PC-3 (cell line): ENCODE results near the gene RAD21L1. TPM values are rescaled to one million over a fixed set of nuclear protein-coding genes. Genes with fewer than 3 reads are reported as not detected.

Source experiments
- ATAC-seq: fragments of 200-7000 bp; cut with Tn5 transposase; 2 replicates; pipeline ENCODE4 v1.9.1; 2020; ENCODE audit warnings: mild to moderate bottlenecking, moderate library complexity
- BruUV-seq: library from RNA; stranded (reverse); fragments of 400-500 nt; replicated peaks from 2 replicates; lab custom pipeline; 2021; lab: Mats Ljungman, UMichigan
- CTCF ChIA-PET: fragments of 300-600 bp; sonication (Branson Sonifier 250); formaldehyde crosslinking; loops from one replicate; lab custom pipeline; 2022; ENCODE audit warnings: antibody characterized with exemption; lab: Charles Lee
- POLR2A ChIA-PET: fragments of 300-600 bp; sonication (Branson Sonifier 250); formaldehyde crosslinking; loops from one replicate; lab custom pipeline; 2022; ENCODE audit warnings: antibody characterized with exemption; ENCODE audit not compliant: unreplicated experiment; lab: Charles Lee
- DNase-seq: peaks from one replicate; pipeline ENCODE4 v3.0.0-alpha.2; 2015
- H2AFZ ChIP-seq: fragments of 300-600 bp; sonication (generic); 2 replicates; pipeline ENCODE4 v1.6.0; 2016; ENCODE audit warnings: antibody characterized with exemption, low read length
- H3F3A ChIP-seq: fragments of 300-600 bp; sonication (generic); one replicate; pipeline ENCODE4 v1.6.0; 2017; ENCODE audit warnings: antibody characterized with exemption, low read length, control low read depth, mild to moderate bottlenecking; ENCODE audit not compliant: unreplicated experiment
- H3K27ac ChIP-seq: fragments of 300-600 bp; sonication (generic); 2 replicates; pipeline ENCODE4 v1.5.1; 2016; ENCODE audit warnings: mild to moderate bottlenecking, low read length
- H3K27me3 ChIP-seq: fragments of 300-600 bp; sonication (generic); 2 replicates; pipeline ENCODE4 v1.6.1; 2016; ENCODE audit warnings: low read length, mixed read lengths
- H3K36me3 ChIP-seq: fragments of 300-600 bp; sonication (generic); 2 replicates; pipeline ENCODE4 v1.6.1; 2016; ENCODE audit warnings: low read depth, mixed run types, low read length, mixed read lengths
- H3K4me1 ChIP-seq: fragments of 300-600 bp; sonication (generic); 2 replicates; pipeline ENCODE4 v1.5.1; 2016; ENCODE audit warnings: low read length; ENCODE audit not compliant: insufficient read depth
- H3K4me2 ChIP-seq: fragments of 300-600 bp; sonication (generic); 2 replicates; pipeline ENCODE4 v1.6.0; 2016; ENCODE audit warnings: low read length
- H3K4me3 ChIP-seq: fragments of 300-600 bp; sonication (generic); 2 replicates; pipeline ENCODE4 v1.5.1; 2016; ENCODE audit warnings: mild to moderate bottlenecking, low read length, mixed read lengths
- H3K79me2 ChIP-seq: fragments of 300-600 bp; sonication (generic); 2 replicates; pipeline ENCODE4 v1.6.1; 2017; ENCODE audit warnings: low read length, mixed read lengths
- H3K9ac ChIP-seq: fragments of 300-600 bp; sonication (generic); 2 replicates; pipeline ENCODE4 v1.6.0; 2016; ENCODE audit warnings: mild to moderate bottlenecking, low read length
- H3K9me2 ChIP-seq: fragments of 300-600 bp; sonication (generic); replicated peaks from 2 replicates; pipeline ENCODE4 v1.6.1; 2016; ENCODE audit warnings: mixed run types, low read length, mixed read lengths
- H3K9me3 ChIP-seq: fragments of 300-600 bp; sonication (generic); 2 replicates; pipeline ENCODE4 v1.6.1; 2016; ENCODE audit warnings: low read length, mixed read lengths
- H4K20me1 ChIP-seq: fragments of 300-600 bp; sonication (generic); 2 replicates; pipeline ENCODE4 v1.6.1; 2016; ENCODE audit warnings: low read length, mixed read lengths
- EZH2 ChIP-seq: fragments of 300-600 bp; sonication (generic); IDR thresholded peaks from one replicate; pipeline ENCODE4 v1.6.1; 2017; ENCODE audit warnings: antibody characterized with exemption, mild to moderate bottlenecking, low read length; ENCODE audit not compliant: unreplicated experiment
- EZH2phosphoT487 ChIP-seq: fragments of 300-600 bp; sonication (generic); IDR thresholded peaks from 2 replicates; pipeline ENCODE4 v1.6.1; 2018; ENCODE audit warnings: mild to moderate bottlenecking, antibody characterized with exemption, low read length, borderline replicate concordance
- intact Hi-C: fragments of 100-400 bp; cut with micrococcal nuclease; formaldehyde crosslinking; loops from 2 replicates; pipeline ENCODE4 v1.9.0; 2023
- total RNA-seq: library from RNA; depleted of rRNA; stranded (reverse); fragments of >200 nt; gene quantifications from 2 replicates; pipeline ENCODE4 v1.2.3, GENCODE V29; 2014
- TF ChIP-seq, protein P1 (sequence below): fragments of 300-600 bp; sonication (generic); conservative IDR thresholded peaks from 2 replicates; pipeline ENCODE4 v1.5.1; 2017; ENCODE audit warnings: antibody characterized with exemption, low read depth, mild to moderate bottlenecking, low read length

RAD21L1 gene
- total RNA-seq, 1 experiment from 2014 or later = 0.11 TPM

DNA sequence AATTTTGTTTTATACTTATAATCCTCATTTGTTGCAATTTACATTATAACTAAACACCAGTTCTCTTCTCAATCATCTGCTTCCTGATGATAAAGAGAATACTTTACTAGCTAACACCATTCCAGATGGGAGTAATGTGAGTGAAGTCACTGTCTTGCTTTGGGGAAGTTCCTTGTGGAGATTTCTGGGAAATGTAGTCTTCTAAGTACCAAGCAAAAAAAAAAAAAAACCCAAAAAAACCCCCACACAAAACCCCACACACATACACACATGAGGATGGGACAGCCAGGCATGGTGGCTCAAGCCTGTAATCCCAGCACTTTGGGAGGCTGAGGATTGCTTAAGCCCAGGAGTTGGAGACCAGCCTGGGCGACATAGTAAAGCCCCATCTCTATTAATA, 38.0 kb downstream of the RAD21L1 start:
- no peak for DNase-seq
- TF ChIP-seq, protein P1, sequence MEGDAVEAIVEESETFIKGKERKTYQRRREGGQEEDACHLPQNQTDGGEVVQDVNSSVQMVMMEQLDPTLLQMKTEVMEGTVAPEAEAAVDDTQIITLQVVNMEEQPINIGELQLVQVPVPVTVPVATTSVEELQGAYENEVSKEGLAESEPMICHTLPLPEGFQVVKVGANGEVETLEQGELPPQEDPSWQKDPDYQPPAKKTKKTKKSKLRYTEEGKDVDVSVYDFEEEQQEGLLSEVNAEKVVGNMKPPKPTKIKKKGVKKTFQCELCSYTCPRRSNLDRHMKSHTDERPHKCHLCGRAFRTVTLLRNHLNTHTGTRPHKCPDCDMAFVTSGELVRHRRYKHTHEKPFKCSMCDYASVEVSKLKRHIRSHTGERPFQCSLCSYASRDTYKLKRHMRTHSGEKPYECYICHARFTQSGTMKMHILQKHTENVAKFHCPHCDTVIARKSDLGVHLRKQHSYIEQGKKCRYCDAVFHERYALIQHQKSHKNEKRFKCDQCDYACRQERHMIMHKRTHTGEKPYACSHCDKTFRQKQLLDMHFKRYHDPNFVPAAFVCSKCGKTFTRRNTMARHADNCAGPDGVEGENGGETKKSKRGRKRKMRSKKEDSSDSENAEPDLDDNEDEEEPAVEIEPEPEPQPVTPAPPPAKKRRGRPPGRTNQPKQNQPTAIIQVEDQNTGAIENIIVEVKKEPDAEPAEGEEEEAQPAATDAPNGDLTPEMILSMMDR = no peak
- TF ChIP-seq EZH2phosphoT487 = no peak
- no peak for TF ChIP-seq EZH2
- no peak overlapping the region for H3K4me2 ChIP-seq

GRCh38 chr20:1264727-1265126, 38.9 kb downstream of the RAD21L1 start:
- no peaks in the 10 kb centered on the region for H3K9me2 ChIP-seq
- TF ChIP-seq EZH2 = no peak
- no peak for TF ChIP-seq EZH2phosphoT487
- TF ChIP-seq, protein P1 = no peak
- H3K9ac ChIP-seq = no peak overlapping the region
- no peaks in the 10 kb centered on the region for H3K9me3 ChIP-seq
- H2AFZ ChIP-seq = no peak overlapping the region; the same call in 1 of the 2 replicates
- ChIA-PET CTCF (no interaction called here), POLR2A (no interaction called here)
- H3K36me3 ChIP-seq = no peaks in the 10 kb centered on the region
- H3K27ac ChIP-seq = no peak overlapping the region
- 0 out of 2 replicates have a peak, but pooled peaks cover 3% of the 10 kb centered on the region for H3K79me2 ChIP-seq
- peaks cover 13% of the 10 kb centered on the region; the same call in 1 of the 2 replicates for H3K4me1 ChIP-seq
- H4K20me1 ChIP-seq = no peaks in the 10 kb centered on the region
- no peak overlapping the region for H3K4me2 ChIP-seq
- BruUV-seq = no TSS peak
- H3K4me3 ChIP-seq = no peak overlapping the region
- intact Hi-C loops = no loop called here
- no peaks in the 10 kb centered on the region for H3F3A ChIP-seq
- H3K27me3 ChIP-seq = peaks cover 4% of the 10 kb centered on the region; the same call in 1 of the 2 replicates
- no peak for DNase-seq
- ATAC-seq = no peak

More for the DNA sequence above, 38.0 kb downstream of the RAD21L1 start:
- Histone ChIP-seq H2AFZ (no peak overlapping the region), H3K9ac (no peak overlapping the region), H3K4me1 (peaks cover 13% of the 10 kb centered on the region; the same call in 1 of the 2 replicates), H3K9me2 (no peaks in the 10 kb centered on the region), H3K9me3 (no peaks in the 10 kb centered on the region), H3K27ac (no peak overlapping the region), H4K20me1 (no peaks in the 10 kb centered on the region), H3K79me2 (0 out of 2 replicates have a peak, but pooled peaks cover 3% of the 10 kb centered on the region), H3K36me3 (no peaks in the 10 kb centered on the region), H3K4me3 (no peak overlapping the region), H3K27me3 (peaks cover 4% of the 10 kb centered on the region; the same call in 1 of the 2 replicates), H3F3A (no peaks in the 10 kb centered on the region)
- ChIA-PET POLR2A (no interaction called here), CTCF (no interaction called here)
- no peak for ATAC-seq
- no TSS peak for BruUV-seq
- intact Hi-C loops = no loop called here

DNA sequence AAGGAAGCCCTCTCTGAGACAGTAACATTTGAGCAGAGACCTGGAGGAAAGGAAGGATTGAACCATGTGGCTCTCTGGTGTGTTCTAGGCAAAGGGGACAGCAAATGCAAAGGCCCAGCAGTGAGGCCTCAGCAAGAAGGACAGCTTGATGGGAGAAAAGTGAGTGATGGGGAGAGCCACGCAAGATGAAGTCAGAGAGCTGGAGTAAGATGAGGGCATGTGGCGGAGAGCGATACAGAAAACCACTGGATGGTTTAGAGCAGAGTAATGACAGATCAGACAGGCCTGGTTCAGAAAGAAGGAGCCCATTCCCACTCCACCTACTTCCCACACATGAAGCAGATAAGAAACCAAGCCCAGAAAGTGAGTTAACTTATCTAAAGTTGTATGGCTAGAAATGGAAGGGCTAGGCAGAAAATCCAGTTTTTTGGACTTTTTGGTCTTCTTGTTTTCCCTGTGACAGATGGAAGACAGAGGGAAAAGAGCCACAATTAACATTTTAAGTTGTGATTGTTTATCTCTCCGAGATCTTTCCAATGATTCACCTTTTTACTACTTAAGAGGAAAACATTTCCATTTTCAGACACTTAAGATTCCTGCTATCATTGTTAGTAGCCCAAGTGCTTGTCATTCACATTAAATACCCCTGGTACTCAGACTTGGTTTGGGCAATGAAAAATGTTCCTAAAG, 39.5 kb downstream of the RAD21L1 start:
- TF ChIP-seq, protein P1 = no peak
- TF ChIP-seq EZH2phosphoT487 = no peak
- no peak for TF ChIP-seq EZH2
- no TSS peak for BruUV-seq
- H3K4me1 ChIP-seq = peaks cover 13% of the 10 kb centered on the region; the same call in 1 of the 2 replicates
- ChIA-PET CTCF (no interaction called here), POLR2A (no interaction called here)
- H3K27me3 ChIP-seq = peaks cover 4% of the 10 kb centered on the region; the same call in 1 of the 2 replicates
- no peak overlapping the region for H3K27ac ChIP-seq
- H3F3A ChIP-seq = no peaks in the 10 kb centered on the region
- H3K36me3 ChIP-seq = no peaks in the 10 kb centered on the region
- peak overlapping the region; percentile 90 for H3K4me3 ChIP-seq
- no peaks in the 10 kb centered on the region for H4K20me1 ChIP-seq
- H2AFZ ChIP-seq = peak overlapping the region; percentile 92
- H3K9me3 ChIP-seq = no peaks in the 10 kb centered on the region
- DNase-seq = no peak
- H3K4me2 ChIP-seq = peak overlapping the region; percentile 88
- intact Hi-C loops = no loop called here
- H3K9ac ChIP-seq = peak overlapping the region; percentile 57
- H3K79me2 ChIP-seq = 0 out of 2 replicates have a peak, but pooled peaks cover 3% of the 10 kb centered on the region
- no peak for ATAC-seq
- no peaks in the 10 kb centered on the region for H3K9me2 ChIP-seq
